Smooth muscle cell (in vitro differentiated cells): ENCODE data around the gene JAKMIP1. TPM values are rescaled to one million over a fixed set of nuclear protein-coding genes. Genes with fewer than 3 reads are reported as not detected.

Source experiments
- DNase-seq: peaks from one replicate; lab custom pipeline; 2025; ENCODE audit not compliant: unreplicated experiment; lab: John Stamatoyannopoulos, UW
- H2AFZ ChIP-seq: fragments of 200-600 bp; sonication (generic); 2 replicates; pipeline ENCODE4 v1.6.0; 2016; ENCODE audit warnings: antibody characterized with exemption, low read depth, mild to moderate bottlenecking
- H3F3A ChIP-seq: fragments of 200-600 bp; sonication (generic); 2 replicates; pipeline ENCODE4 v1.6.0; 2017; ENCODE audit warnings: antibody characterized with exemption, low read depth
- H3K27ac ChIP-seq: fragments of 200-600 bp; sonication (generic); 2 replicates; pipeline ENCODE4 v1.5.1; 2016; ENCODE audit warnings: low read depth, mild to moderate bottlenecking
- H3K27me3 ChIP-seq: fragments of 200-600 bp; sonication (generic); 2 replicates; pipeline ENCODE4 v1.6.1; 2016; ENCODE audit warnings: low read depth, mild to moderate bottlenecking
- H3K36me3 ChIP-seq: fragments of 200-600 bp; sonication (generic); 2 replicates; pipeline ENCODE4 v1.5.1; 2016; ENCODE audit warnings: low read depth
- H3K4me1 ChIP-seq: fragments of 200-600 bp; sonication (generic); 2 replicates; pipeline ENCODE4 v1.5.1; 2016; ENCODE audit warnings: low read depth
- H3K4me2 ChIP-seq: fragments of 200-600 bp; sonication (generic); 2 replicates; pipeline ENCODE4 v1.6.0; 2016; ENCODE audit warnings: mild to moderate bottlenecking
- H3K4me3 ChIP-seq: fragments of 200-600 bp; sonication (generic); 2 replicates; pipeline ENCODE4 v1.5.1; 2016; ENCODE audit warnings: mild to moderate bottlenecking
- H3K79me2 ChIP-seq: fragments of 200-600 bp; sonication (generic); 2 replicates; pipeline ENCODE4 v1.6.0; 2016; ENCODE audit warnings: low read depth, mild to moderate bottlenecking
- H3K9ac ChIP-seq: fragments of 200-600 bp; sonication (generic); 2 replicates; pipeline ENCODE4 v1.6.0; 2016; ENCODE audit warnings: low read depth
- H3K9me3 ChIP-seq: fragments of 200-600 bp; sonication (generic); replicated peaks from 2 replicates; pipeline ENCODE4 v1.5.1; 2016; ENCODE audit warnings: low read depth
- H4K20me1 ChIP-seq: fragments of 200-600 bp; sonication (generic); 2 replicates; pipeline ENCODE4 v1.6.0; 2016; ENCODE audit warnings: low read depth
- WGBS: methylation state at CpG from one replicate; pipeline ENCODE4 v1.1.7; 2016; ENCODE audit warnings: low lambda C conversion rate; 5-methylcytosine and 5-hydroxymethylcytosine counted together
- polyA plus RNA-seq: library from polyadenylated mRNA; unstranded; fragments of >200 nt; fragmentation: Nextera tagmentation; extraction: Ambion mirVana; gene quantifications from 2 replicates; pipeline ENCODE4 v1.2.1, GENCODE V29; 2016
- total RNA-seq: library from RNA; depleted of rRNA; stranded (reverse); fragments of >200 nt; gene quantifications from 2 replicates; pipeline ENCODE4 v1.2.3, GENCODE V29; 2014
- TF ChIP-seq, protein P1 (sequence below): fragments of 200-600 bp; sonication (generic); IDR thresholded peaks from 2 replicates; pipeline ENCODE4 v1.5.1; 2017; ENCODE audit warnings: borderline replicate concordance, mild to moderate bottlenecking, antibody characterized with exemption; ENCODE audit not compliant: insufficient read depth, poor library complexity, severe bottlenecking

Gene JAKMIP1
- total and polyA plus RNA-seq, 2 experiments from 2014 or later, result 0.64 TPM; not detected in 1

DNA sequence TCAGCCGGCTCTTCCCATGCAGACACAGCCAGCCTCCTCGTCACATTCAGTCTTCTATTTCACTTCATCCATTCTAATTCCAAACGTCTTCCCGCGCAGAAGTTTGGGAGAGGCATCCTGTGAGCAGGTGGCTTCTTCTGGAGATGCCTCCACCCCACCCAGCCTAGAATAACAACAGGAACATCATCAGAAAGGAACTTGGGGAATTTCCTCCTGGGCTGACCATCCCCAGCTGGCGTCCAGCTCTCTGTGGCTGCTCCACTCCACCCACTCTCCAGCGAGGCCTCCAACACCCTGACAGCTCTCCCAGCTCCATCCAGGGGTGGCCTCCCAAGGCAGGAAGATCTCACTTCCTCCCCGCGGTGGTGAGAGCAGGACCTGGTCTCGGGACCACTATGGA lies 176.6 kb downstream of the JAKMIP1 start:
- WGBS, result 94% methylated on average over 10 of the region's 10 CpGs

DNA sequence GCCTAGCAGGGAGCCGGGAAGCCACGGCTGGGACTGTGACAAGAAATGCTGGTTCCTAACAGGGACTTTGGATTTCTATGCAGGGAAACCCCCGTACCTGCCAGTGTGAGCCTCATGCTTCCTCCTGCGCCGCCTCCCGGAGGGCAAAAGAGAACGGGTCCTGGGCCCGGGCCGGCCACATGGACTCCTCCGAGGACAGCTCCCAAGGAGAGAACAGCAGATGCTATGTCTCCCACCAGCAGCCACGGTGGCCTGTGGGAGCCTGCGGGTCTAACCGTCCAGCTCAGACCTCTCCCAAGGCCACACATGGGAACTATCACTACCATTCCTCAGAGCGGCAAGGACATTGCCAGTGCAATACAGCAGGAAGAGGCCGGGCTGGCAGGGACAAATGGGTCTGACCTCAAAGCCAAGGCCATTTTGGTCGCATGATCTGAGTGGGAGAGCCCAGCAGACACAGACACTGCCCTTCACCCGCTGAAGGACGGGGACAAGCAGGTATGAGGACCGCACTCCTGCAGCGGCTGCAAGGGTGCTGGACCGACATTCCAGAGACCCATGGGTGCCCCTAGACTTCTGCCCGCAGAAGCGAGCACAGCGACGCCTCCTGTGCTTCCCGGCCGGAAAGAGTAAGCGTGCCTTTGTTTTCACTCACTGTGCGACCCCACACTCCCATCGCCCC lies 177.6 kb downstream of the JAKMIP1 start:
- no peaks in the 10 kb centered on the region for H3K36me3 ChIP-seq
- WGBS, result 87% methylated on average over 30 of the region's 30 CpGs

More for the DNA sequence above, 176.6 kb downstream of the JAKMIP1 start:
- Histone ChIP-seq H3K27ac (no peak overlapping the region), H3K27me3 (no peaks in the 10 kb centered on the region), H3K9ac (no peak overlapping the region), H3K4me1 (no peaks in the 10 kb centered on the region), H3K79me2 (no peaks in the 10 kb centered on the region), H3K4me2 (no peak overlapping the region), H2AFZ (no peak overlapping the region), H3F3A (no peaks in the 10 kb centered on the region), H3K4me3 (no peak overlapping the region), H4K20me1 (no peaks in the 10 kb centered on the region), H3K36me3 (no peaks in the 10 kb centered on the region), H3K9me3 (no peaks in the 10 kb centered on the region)
- TF ChIP-seq, protein P1, sequence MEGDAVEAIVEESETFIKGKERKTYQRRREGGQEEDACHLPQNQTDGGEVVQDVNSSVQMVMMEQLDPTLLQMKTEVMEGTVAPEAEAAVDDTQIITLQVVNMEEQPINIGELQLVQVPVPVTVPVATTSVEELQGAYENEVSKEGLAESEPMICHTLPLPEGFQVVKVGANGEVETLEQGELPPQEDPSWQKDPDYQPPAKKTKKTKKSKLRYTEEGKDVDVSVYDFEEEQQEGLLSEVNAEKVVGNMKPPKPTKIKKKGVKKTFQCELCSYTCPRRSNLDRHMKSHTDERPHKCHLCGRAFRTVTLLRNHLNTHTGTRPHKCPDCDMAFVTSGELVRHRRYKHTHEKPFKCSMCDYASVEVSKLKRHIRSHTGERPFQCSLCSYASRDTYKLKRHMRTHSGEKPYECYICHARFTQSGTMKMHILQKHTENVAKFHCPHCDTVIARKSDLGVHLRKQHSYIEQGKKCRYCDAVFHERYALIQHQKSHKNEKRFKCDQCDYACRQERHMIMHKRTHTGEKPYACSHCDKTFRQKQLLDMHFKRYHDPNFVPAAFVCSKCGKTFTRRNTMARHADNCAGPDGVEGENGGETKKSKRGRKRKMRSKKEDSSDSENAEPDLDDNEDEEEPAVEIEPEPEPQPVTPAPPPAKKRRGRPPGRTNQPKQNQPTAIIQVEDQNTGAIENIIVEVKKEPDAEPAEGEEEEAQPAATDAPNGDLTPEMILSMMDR, result no peak
- DNase-seq, result no peak

DNA sequence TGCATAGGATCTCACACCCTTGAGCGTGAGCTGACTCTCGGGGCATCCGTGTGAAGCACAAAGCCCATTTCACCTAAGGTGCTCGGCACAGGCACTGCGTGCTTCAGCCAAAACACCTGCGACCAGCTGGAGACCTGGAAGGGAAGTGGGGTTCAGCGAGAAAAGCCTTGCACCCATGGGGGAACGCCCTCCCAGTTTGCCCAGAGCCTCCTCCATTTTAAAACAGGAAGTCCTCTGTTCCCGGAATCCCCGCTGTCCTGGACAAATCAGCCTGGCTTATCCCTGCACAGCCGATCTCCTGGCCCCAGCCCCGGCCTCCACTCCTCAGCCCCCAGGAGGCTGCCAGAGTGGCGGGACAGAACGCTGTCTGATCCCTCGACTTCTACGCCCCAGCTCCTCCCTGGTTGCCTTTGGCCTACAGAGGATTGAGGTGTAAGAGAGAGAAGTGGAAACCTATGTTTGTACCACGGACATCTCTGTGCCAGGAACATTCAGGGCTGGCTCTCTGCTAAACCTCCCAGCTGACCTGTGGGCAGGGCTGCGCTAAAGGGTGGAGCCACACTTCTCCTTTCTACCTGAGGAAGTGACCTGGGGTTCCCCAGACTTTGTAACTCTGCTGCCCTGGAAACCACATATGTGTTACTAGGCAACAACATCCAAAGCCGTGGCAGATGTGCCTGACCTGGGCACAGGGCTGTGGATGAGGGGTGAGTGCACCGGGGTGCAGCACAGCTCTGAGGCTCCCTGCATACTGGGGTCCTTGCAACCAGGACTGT lies 178.3 kb downstream of the JAKMIP1 start:
- 90% methylated on average over 20 of the region's 20 CpGs for WGBS
- H3K36me3 ChIP-seq, result no peaks in the 10 kb centered on the region
- peaks cover 7% of the 10 kb centered on the region for H3K27me3 ChIP-seq
- H3K27ac ChIP-seq, result no peak overlapping the region
- H3K4me1 ChIP-seq, result no peaks in the 10 kb centered on the region
- H3K79me2 ChIP-seq, result no peaks in the 10 kb centered on the region
- no peaks in the 10 kb centered on the region for H3K9me3 ChIP-seq
- DNase-seq, result no peak
- no peak overlapping the region for H3K4me3 ChIP-seq
- H3F3A ChIP-seq, result no peaks in the 10 kb centered on the region
- H3K9ac ChIP-seq, result no peak overlapping the region
- H3K4me2 ChIP-seq, result no peak overlapping the region
- H4K20me1 ChIP-seq, result no peaks in the 10 kb centered on the region
- TF ChIP-seq, protein P1, result no peak
- H2AFZ ChIP-seq, result no peak overlapping the region

More for the DNA sequence above, 177.6 kb downstream of the JAKMIP1 start:
- Histone ChIP-seq H3K27me3 (peaks cover 7% of the 10 kb centered on the region), H3K4me1 (no peaks in the 10 kb centered on the region), H3K9ac (no peak overlapping the region), H2AFZ (no peak overlapping the region), H3K27ac (no peak overlapping the region), H3F3A (no peaks in the 10 kb centered on the region), H3K4me3 (no peak overlapping the region), H4K20me1 (no peaks in the 10 kb centered on the region), H3K79me2 (no peaks in the 10 kb centered on the region), H3K4me2 (no peak overlapping the region), H3K9me3 (no peaks in the 10 kb centered on the region)
- no peak for DNase-seq
- TF ChIP-seq, protein P1, result no peak

DNA sequence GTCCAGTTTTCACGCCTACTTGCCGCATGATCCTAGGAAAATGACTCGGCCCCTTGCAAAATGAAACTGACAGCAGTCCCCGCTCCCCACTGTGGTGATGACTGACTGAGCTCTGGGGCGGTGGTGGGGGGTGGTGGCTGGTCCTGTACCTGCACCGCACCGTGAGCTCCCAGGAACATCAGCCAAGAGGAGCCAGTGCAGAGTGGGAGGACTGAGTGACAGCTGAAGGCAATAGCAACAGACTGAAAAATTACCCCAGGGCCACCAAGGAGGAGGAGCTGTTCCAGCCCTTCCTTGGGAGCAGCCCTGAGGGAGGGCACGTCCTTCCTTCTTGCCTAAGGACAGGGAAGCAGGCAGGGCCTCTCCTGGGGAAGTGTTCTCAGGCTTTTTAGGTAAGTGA lies 179.7 kb downstream of the JAKMIP1 start:
- Histone ChIP-seq H3K27ac (no peak overlapping the region), H3K9ac (no peak overlapping the region), H3K36me3 (no peaks in the 10 kb centered on the region), H3F3A (no peaks in the 10 kb centered on the region), H3K4me3 (no peak overlapping the region), H3K4me1 (no peaks in the 10 kb centered on the region), H3K79me2 (no peaks in the 10 kb centered on the region), H4K20me1 (no peaks in the 10 kb centered on the region), H3K27me3 (peaks cover 7% of the 10 kb centered on the region), H3K4me2 (no peak overlapping the region), H2AFZ (no peak overlapping the region), H3K9me3 (no peaks in the 10 kb centered on the region)
- 85% methylated on average over 8 of the region's 8 CpGs for WGBS
- DNase-seq, result no peak
- TF ChIP-seq, protein P1, result no peak
